DND-41 (cell line): Measurements from ENCODE around the gene IFFO2.

ENCODE experiments used
- ATAC-seq: fragments of 200-7000 bp; cut with Tn5 transposase; 3 replicates; pipeline ENCODE4 v1.9.1; 2021; ENCODE audit warnings: low read depth; ENCODE audit not compliant: insufficient read depth
- DNase-seq: peaks from one replicate; pipeline ENCODE4 v3.0.0-alpha.2; 2020
- H2AFZ ChIP-seq: 2 replicates; pipeline ENCODE4 v1.6.0; 2012; ENCODE audit warnings: low read depth, low read length
- H3K27ac ChIP-seq: 2 replicates; pipeline ENCODE4 v1.5.1; 2012; ENCODE audit warnings: low read length, inconsistent platforms
- H3K27me3 ChIP-seq: fragments of 200-600 bp; sonication (generic); 2 replicates; pipeline ENCODE4 v1.6.0; 2012; ENCODE audit warnings: low read length, mild to moderate bottlenecking, inconsistent platforms; ENCODE audit not compliant: insufficient read depth, poor library complexity
- H3K36me3 ChIP-seq: 2 replicates; pipeline ENCODE4 v1.5.1; 2012; ENCODE audit warnings: low read length, inconsistent platforms; ENCODE audit not compliant: insufficient read depth
- H3K4me1 ChIP-seq: 2 replicates; pipeline ENCODE4 v1.5.1; 2012; ENCODE audit warnings: mild to moderate bottlenecking, low read length; ENCODE audit not compliant: insufficient read depth
- H3K4me2 ChIP-seq: 2 replicates; pipeline ENCODE4 v1.6.0; 2012; ENCODE audit warnings: mild to moderate bottlenecking, moderate library complexity, low read length, inconsistent platforms; ENCODE audit not compliant: insufficient read depth
- H3K4me3 ChIP-seq, 2 experiments: fragments of 200-600 bp in 1 of 2; shearing (Covaris generic) in 1 of 2; 2 replicates each; pipeline ENCODE4 v1.5.1; 2012 to 2016; ENCODE audit warnings: inconsistent platforms in 2 of 2, low read length in 2 of 2, mild to moderate bottlenecking in 2 of 2, low read depth in 1 of 2, moderate library complexity in 1 of 2
- H3K79me2 ChIP-seq: 2 replicates; pipeline ENCODE4 v1.6.0; 2012; ENCODE audit warnings: low read length, inconsistent platforms; ENCODE audit not compliant: insufficient read depth
- H3K9ac ChIP-seq: 2 replicates; pipeline ENCODE4 v1.6.0; 2012; ENCODE audit warnings: low read depth, mild to moderate bottlenecking, inconsistent platforms, low read length, moderate library complexity
- H3K9me3 ChIP-seq: 2 replicates; pipeline ENCODE4 v1.5.1; 2012; ENCODE audit warnings: low read length, moderate library complexity, mild to moderate bottlenecking, inconsistent platforms; ENCODE audit not compliant: insufficient read depth, severe bottlenecking
- H4K20me1 ChIP-seq: 2 replicates; pipeline ENCODE4 v1.6.0; 2012; ENCODE audit warnings: low read length; ENCODE audit not compliant: insufficient read depth
- EZH2 ChIP-seq: IDR thresholded peaks from 3 replicates; pipeline ENCODE4 v1.6.1; 2012; ENCODE audit warnings: borderline replicate concordance, low read depth, mild to moderate bottlenecking, moderate library complexity, low read length, inconsistent platforms; ENCODE audit not compliant: severe bottlenecking
- TF ChIP-seq, protein P1 (sequence below): IDR thresholded peaks from 2 replicates; pipeline ENCODE4 v1.5.1; 2012; ENCODE audit warnings: borderline replicate concordance, low read length, moderate library complexity, mild to moderate bottlenecking; ENCODE audit not compliant: poor library complexity, severe bottlenecking; ENCODE audit errors: extremely low read depth

Gene IFFO2

GRCh38 chr1:18912550-18912949 lies 43.9 kb downstream of the IFFO2 start:
- no peak overlapping the region for H3K27ac ChIP-seq
- TF ChIP-seq, protein P1, sequence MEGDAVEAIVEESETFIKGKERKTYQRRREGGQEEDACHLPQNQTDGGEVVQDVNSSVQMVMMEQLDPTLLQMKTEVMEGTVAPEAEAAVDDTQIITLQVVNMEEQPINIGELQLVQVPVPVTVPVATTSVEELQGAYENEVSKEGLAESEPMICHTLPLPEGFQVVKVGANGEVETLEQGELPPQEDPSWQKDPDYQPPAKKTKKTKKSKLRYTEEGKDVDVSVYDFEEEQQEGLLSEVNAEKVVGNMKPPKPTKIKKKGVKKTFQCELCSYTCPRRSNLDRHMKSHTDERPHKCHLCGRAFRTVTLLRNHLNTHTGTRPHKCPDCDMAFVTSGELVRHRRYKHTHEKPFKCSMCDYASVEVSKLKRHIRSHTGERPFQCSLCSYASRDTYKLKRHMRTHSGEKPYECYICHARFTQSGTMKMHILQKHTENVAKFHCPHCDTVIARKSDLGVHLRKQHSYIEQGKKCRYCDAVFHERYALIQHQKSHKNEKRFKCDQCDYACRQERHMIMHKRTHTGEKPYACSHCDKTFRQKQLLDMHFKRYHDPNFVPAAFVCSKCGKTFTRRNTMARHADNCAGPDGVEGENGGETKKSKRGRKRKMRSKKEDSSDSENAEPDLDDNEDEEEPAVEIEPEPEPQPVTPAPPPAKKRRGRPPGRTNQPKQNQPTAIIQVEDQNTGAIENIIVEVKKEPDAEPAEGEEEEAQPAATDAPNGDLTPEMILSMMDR: no peak
- TF ChIP-seq EZH2: no peak
- H3K9me3 ChIP-seq: no peaks in the 10 kb centered on the region
- no peak for DNase-seq
- H3K9ac ChIP-seq: no peak overlapping the region
- H3K4me2 ChIP-seq: no peak overlapping the region
- H3K79me2 ChIP-seq: no peaks in the 10 kb centered on the region
- no peaks in the 10 kb centered on the region for H3K4me1 ChIP-seq
- no peak overlapping the region for H3K4me3 ChIP-seq
- no peak for ATAC-seq
- H2AFZ ChIP-seq: no peak overlapping the region
- no peaks in the 10 kb centered on the region for H4K20me1 ChIP-seq
- H3K27me3 ChIP-seq: no peaks in the 10 kb centered on the region
- peaks cover 5% of the 10 kb centered on the region; the same call in 1 of the 2 replicates for H3K36me3 ChIP-seq

GRCh38 chr1:18908911-18909771 lies 47.3 kb downstream of the IFFO2 start:
- DNase-seq: no peak
- Histone ChIP-seq H3K4me2 (no peak overlapping the region), H3K9ac (no peak overlapping the region), H3K9me3 (no peaks in the 10 kb centered on the region), H3K27ac (no peak overlapping the region), H3K4me1 (no peaks in the 10 kb centered on the region), H2AFZ (no peak overlapping the region), H3K4me3 (no peak overlapping the region), H4K20me1 (no peaks in the 10 kb centered on the region), H3K36me3 (peaks cover 5% of the 10 kb centered on the region; the same call in 1 of the 2 replicates), H3K27me3 (no peaks in the 10 kb centered on the region), H3K79me2 (no peaks in the 10 kb centered on the region)
- TF ChIP-seq, protein P1: no peak
- no peak for TF ChIP-seq EZH2
- ATAC-seq: no peak

- Histone ChIP-seq H3K27me3 (no peaks in the 10 kb centered on the region), H3K27ac (no peak overlapping the region), H3K4me1 (peaks cover 7% of the 10 kb centered on the region), H3K9me3 (no peaks in the 10 kb centered on the region), H3K79me2 (no peaks in the 10 kb centered on the region), H3K9ac (no peak overlapping the region), H3K36me3 (peaks cover 5% of the 10 kb centered on the region; the same call in 1 of the 2 replicates), H3K4me2 (no peak overlapping the region), H2AFZ (no peak overlapping the region), H3K4me3 (no peak overlapping the region), H4K20me1 (no peaks in the 10 kb centered on the region)
- no peak for ATAC-seq
- DNase-seq: no peak
- TF ChIP-seq EZH2: no peak
- TF ChIP-seq, protein P1: no peak
Measured at GRCh38 chr1:18907917-18908845, 48.3 kb downstream of the IFFO2 start.
